NCI-H2081 (cell line): ENCODE measurements around the gene RFX4.

ENCODE experiments used
- DNase-seq, 2 experiments: peaks; one replicate each; lab custom pipeline; 2025; lab: John Stamatoyannopoulos, UW

RFX4 gene

GRCh38 chr12:106646472-106646871 is 63.7 kb downstream of the RFX4 start:
- DNase-seq, result no peak

DNA sequence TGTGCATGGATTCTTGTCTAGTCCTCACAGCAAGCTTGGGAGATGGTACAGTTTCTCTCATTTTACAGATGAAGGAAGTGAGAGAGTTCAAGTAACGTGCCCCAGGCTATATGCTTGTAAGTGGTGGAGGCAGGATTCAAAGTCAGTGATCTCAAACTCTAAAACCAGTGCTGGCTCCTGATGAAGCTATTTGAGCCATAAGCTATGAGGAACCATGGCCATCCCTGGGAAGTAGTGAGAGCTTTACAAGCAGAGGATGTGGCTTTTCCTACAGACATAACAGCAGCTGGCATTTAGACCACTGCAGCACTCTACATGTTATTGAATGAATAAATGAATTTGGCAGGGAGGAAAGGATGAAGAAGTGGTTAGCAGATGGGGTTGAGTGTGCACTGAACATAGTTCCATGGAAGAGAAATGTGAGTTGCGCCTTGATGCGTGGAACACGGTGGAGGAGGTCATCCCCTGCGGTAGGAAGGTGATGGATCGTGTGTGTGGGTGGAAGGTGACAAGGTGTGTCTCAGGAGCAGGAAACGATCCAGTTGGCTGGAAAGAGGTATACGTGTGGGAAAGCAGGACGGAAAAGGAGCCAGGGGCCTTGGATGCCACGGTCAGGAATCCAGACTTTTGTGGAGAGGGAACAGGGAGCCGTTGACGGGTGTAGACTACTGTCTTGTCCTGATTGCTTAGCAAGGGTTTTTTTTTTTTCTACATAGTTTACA is 65.2 kb downstream of the RFX4 start:
- no peak for DNase-seq

DNA sequence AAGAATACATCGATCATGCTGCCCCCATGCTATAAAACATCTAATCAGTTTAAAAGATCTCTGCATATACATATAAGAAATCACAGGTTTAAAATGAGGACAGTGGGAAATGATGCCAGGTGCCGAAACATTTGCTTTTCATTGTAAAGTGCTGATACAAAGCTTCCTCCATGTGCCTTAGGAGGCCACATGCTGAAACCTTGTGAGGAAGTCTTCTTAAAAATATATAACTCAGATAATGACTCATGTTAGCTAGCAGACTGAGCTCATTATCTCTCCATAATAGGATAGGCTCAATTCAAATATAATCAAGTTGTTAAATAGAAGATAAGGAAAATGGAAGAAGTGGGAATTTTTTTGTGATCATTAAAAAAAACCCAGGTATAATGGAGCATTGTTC is 65.9 kb downstream of the RFX4 start:
- peak in 1 of 2 experiments; percentile 6 for DNase-seq

GRCh38 chr12:106651552-106651951 is 68.7 kb downstream of the RFX4 start:
- no peak for DNase-seq

DNA sequence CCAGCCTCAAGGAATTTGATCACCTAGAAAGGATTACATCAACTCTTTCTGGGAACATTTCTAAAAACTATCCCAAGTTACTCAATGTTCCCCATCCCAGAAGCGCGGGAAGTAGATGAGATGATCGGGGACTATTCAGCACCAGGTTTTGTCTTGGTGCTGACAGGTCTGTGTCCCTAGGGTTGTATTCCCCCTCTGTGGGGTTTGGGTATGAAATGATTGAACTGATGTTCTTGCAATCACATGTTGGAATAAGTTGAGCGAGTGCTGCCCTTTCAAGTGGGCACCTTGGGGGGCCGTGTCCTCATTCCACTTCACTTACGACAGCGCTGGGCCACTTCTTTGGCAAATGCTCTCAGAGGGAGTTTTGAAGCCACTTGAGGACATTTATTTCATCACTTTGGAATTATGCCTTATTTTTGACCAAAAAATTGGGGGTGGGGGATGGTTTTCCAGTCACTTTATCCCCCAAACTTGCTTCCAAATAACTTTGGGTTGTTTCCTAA is 69.8 kb downstream of the RFX4 start:
- DNase-seq, result no peak

GRCh38 chr12:106655577-106655976 is 72.8 kb downstream of the RFX4 start:
- DNase-seq, result no peak

DNA sequence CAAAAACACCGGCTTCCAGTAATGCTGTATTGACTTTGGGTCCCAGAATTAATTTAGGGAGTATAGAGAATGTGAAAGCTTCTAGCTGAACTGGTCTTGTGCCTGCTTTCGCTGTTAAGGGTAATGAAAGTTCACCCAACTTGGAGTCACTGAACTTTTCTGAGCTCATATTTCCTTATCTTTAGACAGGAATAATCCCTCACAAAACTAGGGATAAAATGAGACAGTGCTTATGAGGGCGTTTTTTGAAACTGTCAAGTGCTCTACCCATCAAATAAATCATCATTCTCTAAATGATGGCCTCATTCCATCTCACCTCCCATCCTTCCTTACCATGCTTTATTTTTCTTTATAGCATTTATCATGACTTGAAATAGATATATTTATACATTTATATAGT is 74.7 kb downstream of the RFX4 start:
- no peak for DNase-seq

DNA sequence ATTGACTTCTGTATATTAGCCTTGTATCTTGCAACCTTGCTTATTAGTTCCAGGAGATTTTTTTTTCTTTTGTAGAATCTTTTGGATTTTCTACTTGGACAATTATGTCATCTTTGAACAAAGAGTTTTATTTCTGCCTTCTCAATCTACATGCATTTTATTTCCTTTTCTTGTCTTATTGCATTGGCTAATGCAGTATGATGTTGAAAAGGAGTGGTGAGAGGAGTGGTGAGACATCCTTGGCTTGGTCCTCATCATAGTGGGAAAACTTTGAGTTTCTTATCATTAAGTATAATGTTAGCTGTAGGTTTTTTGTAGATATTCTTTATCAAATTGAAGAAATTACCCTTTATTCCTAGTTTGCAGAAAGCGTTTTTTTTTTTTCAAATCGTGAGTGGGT is 80.6 kb downstream of the RFX4 start:
- DNase-seq, result no peak

- no peak for DNase-seq
Measured at GRCh38 chr12:106669216-106669615, 86.4 kb downstream of the RFX4 start.

- no peak for DNase-seq
Measured at GRCh38 chr12:106670131-106670530, 87.3 kb downstream of the RFX4 start.

DNA sequence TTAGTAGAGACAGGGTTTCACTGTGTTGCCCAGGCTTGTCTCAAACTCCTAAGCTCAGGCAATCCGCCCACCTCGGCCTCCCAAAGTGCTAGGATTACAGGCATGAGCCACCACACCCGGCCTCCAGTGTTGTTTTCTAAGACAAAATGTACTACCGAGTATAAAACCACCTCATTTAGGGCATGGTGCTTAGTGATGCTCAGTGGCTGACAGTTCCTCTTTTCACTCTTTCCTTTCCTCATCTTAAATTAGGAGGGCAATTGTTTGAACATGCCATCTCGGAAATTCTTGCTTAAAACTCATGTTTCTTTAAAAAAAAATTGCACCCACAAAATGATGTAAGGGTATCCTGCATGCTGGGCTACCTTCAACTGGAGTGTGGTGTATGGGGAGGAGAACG is 89.0 kb downstream of the RFX4 start:
- DNase-seq, result no peak

DNA sequence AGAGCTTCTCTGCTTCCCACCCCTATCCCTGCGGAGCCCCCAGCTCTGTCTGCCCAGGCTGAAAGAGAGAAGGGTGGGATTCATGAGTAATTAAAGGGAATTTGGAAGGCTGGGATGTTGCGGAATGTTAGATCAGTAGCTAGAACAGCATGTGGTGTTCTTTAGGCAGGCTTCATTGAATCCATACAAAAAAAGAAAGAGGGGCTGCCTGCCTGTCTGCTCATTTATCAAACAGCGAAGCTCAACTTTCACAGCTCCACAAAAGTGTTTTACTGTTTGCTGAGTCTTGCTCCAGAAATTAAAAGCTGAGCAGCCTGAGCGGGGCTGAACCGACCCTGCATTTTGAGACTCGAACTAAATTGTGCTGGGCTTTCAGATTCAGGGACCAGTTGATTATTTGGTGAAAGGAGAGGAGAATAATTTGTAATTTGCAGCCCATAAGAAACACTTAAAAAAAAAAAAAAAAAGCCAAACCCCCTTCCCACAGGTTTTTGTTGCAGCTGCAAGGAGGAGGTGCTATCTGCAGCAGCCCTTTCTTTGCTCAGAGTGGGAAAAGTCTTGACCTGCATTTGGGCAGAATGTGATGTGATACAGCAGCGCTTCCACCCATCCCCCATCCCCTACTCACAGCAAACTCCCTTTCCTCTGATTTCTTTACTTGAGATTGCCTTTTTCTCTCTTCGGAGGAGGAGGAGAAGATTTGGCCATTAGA is 89.7 kb downstream of the RFX4 start:
- no peak for DNase-seq

- no peak for DNase-seq
Measured at GRCh38 chr12:106673141-106673540, 90.3 kb downstream of the RFX4 start.

DNA sequence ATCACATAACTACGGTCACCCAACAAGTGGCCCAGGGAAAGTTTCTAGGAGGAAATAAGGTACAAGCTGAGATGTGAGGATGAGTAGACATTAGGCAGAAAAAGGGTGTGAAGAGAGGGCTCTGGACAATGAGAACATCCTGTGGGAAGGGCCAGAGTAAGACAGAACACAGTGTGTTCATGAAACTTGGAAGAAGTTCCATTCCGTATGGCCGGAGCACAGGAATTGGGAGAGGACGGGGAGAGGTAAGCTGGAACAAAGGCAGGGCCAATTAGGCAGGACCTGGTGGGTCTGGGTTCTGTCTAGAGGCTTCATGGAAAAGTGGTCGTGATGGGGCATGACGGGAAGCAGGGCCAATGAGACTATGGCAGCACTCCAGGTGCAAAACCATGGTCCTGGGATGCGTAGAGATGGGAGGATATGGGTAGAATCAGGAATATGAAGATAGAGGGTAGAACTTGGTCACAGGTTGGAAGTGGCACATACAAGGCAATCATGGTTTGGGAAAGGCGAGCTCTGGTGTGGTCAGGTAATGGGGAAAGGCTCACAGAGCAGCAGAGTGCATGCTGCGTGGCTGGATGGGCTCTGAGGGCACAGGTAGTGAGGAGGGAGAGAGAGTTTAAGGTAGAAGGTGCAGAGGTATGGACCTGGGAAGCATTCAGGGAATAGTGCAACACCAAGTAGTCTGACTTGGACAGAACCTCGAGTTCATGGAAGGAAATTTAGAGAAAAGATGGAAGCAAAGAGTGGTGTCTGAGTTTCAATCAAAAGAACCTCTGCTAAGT is 93.0 kb downstream of the RFX4 start:
- DNase-seq, result no peak

DNA sequence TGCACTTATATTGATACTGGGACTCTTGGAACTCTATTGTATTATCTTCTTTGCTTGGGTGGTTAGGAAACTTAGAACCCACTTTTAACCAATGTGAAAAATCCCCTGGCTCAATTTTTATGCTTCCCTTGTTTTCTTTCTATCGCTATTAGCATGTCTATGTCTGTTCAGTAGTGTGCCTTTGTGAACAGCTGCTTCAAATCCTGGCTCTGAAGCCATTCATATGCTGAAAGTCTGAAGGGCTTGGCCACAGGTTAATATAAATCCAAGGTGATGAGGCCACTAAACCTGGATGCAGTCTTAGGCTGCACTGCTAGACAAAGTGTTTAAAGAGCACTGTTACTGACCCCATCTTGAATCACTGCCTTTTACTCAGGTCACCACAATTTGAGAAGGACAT is 96.8 kb downstream of the RFX4 start:
- DNase-seq, result no peak

DNA sequence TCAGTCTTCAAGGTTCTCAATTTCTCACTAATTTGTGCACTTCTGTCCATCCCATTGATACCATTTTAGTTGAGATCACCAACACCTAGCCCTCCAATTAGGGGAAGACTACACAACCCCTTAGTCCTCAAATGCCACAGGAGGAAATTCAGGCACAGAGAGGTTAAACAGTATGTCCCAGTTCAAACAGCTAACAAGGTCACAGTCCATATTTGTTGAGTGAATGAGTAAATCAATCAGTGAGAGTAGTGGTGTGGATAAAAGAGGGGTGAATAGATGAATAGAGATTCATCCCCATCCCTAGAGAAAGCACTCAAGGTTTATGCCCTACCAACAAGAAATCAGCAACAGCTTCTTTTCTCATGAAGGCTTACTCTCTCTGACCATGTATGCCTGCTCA is 97.5 kb downstream of the RFX4 start:
- DNase-seq, result no peak

DNA sequence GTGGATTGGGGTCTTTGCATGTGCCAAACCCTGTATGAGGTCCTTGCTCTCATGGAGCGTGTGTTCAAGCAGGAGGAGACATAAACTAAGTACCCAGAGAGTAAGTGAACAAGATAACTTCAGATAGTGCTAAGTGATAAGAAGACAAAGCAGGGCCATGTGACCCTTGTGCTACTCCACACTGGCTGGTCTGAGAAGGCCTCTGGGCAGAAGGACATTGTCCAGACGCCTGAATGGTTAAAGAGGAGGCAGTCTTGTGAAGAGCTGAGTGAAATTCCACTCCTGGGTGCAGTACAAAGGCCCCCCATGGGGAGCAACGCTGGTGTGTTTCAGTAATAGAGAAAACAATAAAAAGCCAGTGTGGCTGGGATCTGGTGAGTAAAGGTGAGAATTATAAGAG is 98.4 kb downstream of the RFX4 start:
- no peak for DNase-seq

GRCh38 chr12:106682594-106683234 is 99.9 kb downstream of the RFX4 start:
- DNase-seq, result no peak

GRCh38 chr12:106684497-106684896 is 101.7 kb downstream of the RFX4 start:
- no peak for DNase-seq

GRCh38 chr12:106685381-106685780 is 102.6 kb downstream of the RFX4 start:
- no peak for DNase-seq

DNA sequence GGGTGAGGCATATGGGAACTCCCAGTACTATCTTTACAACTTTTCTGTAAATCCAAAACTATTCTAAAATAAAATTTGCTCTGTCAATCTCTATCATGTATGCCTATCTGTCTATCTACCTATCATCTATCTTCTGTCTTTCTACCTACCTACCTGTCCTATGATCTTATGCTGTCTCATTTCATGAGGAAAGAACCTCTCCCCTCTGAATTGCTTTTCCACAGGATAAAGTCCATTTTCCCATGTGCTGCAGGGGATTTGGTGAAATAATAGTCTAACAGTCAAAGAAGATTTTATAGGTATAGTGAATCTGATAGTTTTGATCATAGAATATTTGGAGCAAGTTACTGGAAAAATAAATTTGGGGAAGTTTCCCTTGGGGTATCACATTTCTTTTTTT is 104.9 kb downstream of the RFX4 start:
- no peak for DNase-seq

- no peak for DNase-seq
Measured at GRCh38 chr12:106690569-106691305, 107.9 kb downstream of the RFX4 start.
